Activated CD4-positive, alpha-beta T cell treated with anti-CD3 and anti-CD28 coated beads, Interleukin-10, Interleukin-2, amounts not matched to agents 100 ng/mL and 50 ng/mL, durations not matched to agents 16 hours and 8 hours (primary cell): ENCODE measurements around the gene RCAN2.

Source experiments
- DNase-seq: peaks from one replicate; pipeline ENCODE4 v3.0.0-alpha.2; 2020

The RCAN2 gene

GRCh38 chr6:46491201-46491627 is at the start of gene RCAN2:
Gene RCAN2, minus strand, starts transcription at chr6:46491449.
- DNase-seq: peak; percentile 10

GRCh38 chr6:46539866-46540265 is 48.6 kb upstream of the RCAN2 start:
- DNase-seq: no peak

GRCh38 chr6:46538800-46539480 is 47.7 kb upstream of the RCAN2 start:
- DNase-seq: no peak

- no peak for DNase-seq
These were observed 39.6 kb upstream of the RCAN2 start for GRCh38 chr6:46530896-46531295.

- no peak for DNase-seq
These were observed 37.9 kb upstream of the RCAN2 start for GRCh38 chr6:46528961-46529750.

- no peak for DNase-seq
These were observed 35.4 kb upstream of the RCAN2 start for GRCh38 chr6:46526607-46527006.

- DNase-seq: no peak
These were observed 34.3 kb upstream of the RCAN2 start for GRCh38 chr6:46525583-46525982.

GRCh38 chr6:46521464-46521971 is 30.3 kb upstream of the RCAN2 start:
- no peak for DNase-seq

- no peak for DNase-seq
These were observed 26.0 kb upstream of the RCAN2 start for GRCh38 chr6:46517202-46517601.

- DNase-seq: no peak
These were observed 22.3 kb upstream of the RCAN2 start for GRCh38 chr6:46513533-46513932.

GRCh38 chr6:46511320-46511719 is 20.1 kb upstream of the RCAN2 start:
- no peak for DNase-seq

GRCh38 chr6:46510651-46511050 is 19.4 kb upstream of the RCAN2 start:
- DNase-seq: no peak

- DNase-seq: no peak
These were observed 18.8 kb upstream of the RCAN2 start for GRCh38 chr6:46509981-46510510.

GRCh38 chr6:46509063-46509462 is 17.8 kb upstream of the RCAN2 start:
- DNase-seq: no peak

GRCh38 chr6:46507426-46507825 is 16.2 kb upstream of the RCAN2 start:
- DNase-seq: no peak

- no peak for DNase-seq
These were observed 14.7 kb upstream of the RCAN2 start for GRCh38 chr6:46505693-46506512.

- DNase-seq: no peak
These were observed 13.0 kb upstream of the RCAN2 start for GRCh38 chr6:46504242-46504641.

GRCh38 chr6:46502486-46503119 is 11.4 kb upstream of the RCAN2 start:
- DNase-seq: no peak

GRCh38 chr6:46501136-46502089 is 10.2 kb upstream of the RCAN2 start:
- DNase-seq: no peak

GRCh38 chr6:46500382-46500781 is 9.1 kb upstream of the RCAN2 start:
- DNase-seq: no peak
